Renal cortical epithelial cell (primary cell): ENCODE results near the gene CACNG7. TPM values are rescaled to one million over a fixed set of nuclear protein-coding genes. Genes with fewer than 3 reads are reported as not detected.
"Not testable (repeated sequence)": the region's sequence is repeated elsewhere in the genome, so short reads cannot be mapped to it uniquely, and the experiment has no call there.

Experiments used
- DNase-seq: peaks from one replicate; pipeline ENCODE4 v3.0.0-alpha.2; 2011; ENCODE audit warnings: low read depth
- total RNA-seq: library from RNA; depleted of rRNA; stranded (reverse); fragments of >200 nt; gene quantifications from 2 replicates; pipeline ENCODE4 v1.2.3, GENCODE V29; 2014

Gene CACNG7
- total RNA-seq, 1 donor from 2014 or later: not detected

- no peak for DNase-seq
Measured at GRCh38 chr19:53905787-53906186, 3.3 kb upstream of the CACNG7 start.

- DNase-seq: no peak
Measured at GRCh38 chr19:53906211-53907192, 2.6 kb upstream of the CACNG7 start.

GRCh38 chr19:53907193-53907581, 1.9 kb upstream of the CACNG7 start:
- no peak for DNase-seq

GRCh38 chr19:53907690-53908089, 1.4 kb upstream of the CACNG7 start:
- DNase-seq: no peak

GRCh38 chr19:53908106-53908934, 758 bp upstream of the CACNG7 start:
- no peak for DNase-seq

GRCh38 chr19:53909471-53910169, 542 bp downstream of the CACNG7 start:
- no peak for DNase-seq

- no peak for DNase-seq
Measured at GRCh38 chr19:53910170-53910518, 1.1 kb downstream of the CACNG7 start.

- DNase-seq: no peak
Measured at GRCh38 chr19:53912653-53913052, 3.6 kb downstream of the CACNG7 start.

GRCh38 chr19:53915000-53915399, 5.9 kb downstream of the CACNG7 start:
- no peak for DNase-seq

GRCh38 chr19:53916004-53916403, 6.9 kb downstream of the CACNG7 start:
- no peak for DNase-seq

GRCh38 chr19:53917356-53917755, 8.3 kb downstream of the CACNG7 start:
- no peak for DNase-seq

GRCh38 chr19:53927739-53928138, 18.7 kb downstream of the CACNG7 start:
- peak; percentile 29 for DNase-seq

GRCh38 chr19:53936029-53936428, 27.0 kb downstream of the CACNG7 start:
- DNase-seq: no peak

GRCh38 chr19:53942001-53942786, 33.1 kb downstream of the CACNG7 start:
- DNase-seq: no peak

GRCh38 chr19:53944416-53944815, 35.3 kb downstream of the CACNG7 start:
- DNase-seq: no peak

- no peak for DNase-seq
Measured at GRCh38 chr19:53944933-53945332, 35.9 kb downstream of the CACNG7 start.

- no peak for DNase-seq
Measured at GRCh38 chr19:53945441-53945840, 36.4 kb downstream of the CACNG7 start.

GRCh38 chr19:53945998-53946397, 36.9 kb downstream of the CACNG7 start:
- no peak for DNase-seq

GRCh38 chr19:53947624-53948023, 38.5 kb downstream of the CACNG7 start:
- no peak for DNase-seq

- not testable (repeated sequence) for DNase-seq
Measured at GRCh38 chr19:53948611-53949010, 39.5 kb downstream of the CACNG7 start.

GRCh38 chr19:53951436-53951835, 42.4 kb downstream of the CACNG7 start:
- no peak for DNase-seq
